Ovary (tissue), 9 donors: Measurements from ENCODE around the gene MAP2K6. TPM values are rescaled to one million over a fixed set of nuclear protein-coding genes. Genes with fewer than 3 reads are reported as not detected.

Experiments
- DNase-seq, 5 donors: peaks; one replicate each; pipeline ENCODE4 v3.0.0-alpha.2; 2019 to 2020
- H3K27ac ChIP-seq, 2 donors: fragments of 200-600 bp; one replicate each; pipeline versions ENCODE4 v1.5.1 to v1.8.0; 2019 to 2022
- H3K27me3 ChIP-seq: fragments of 200-600 bp; one replicate; pipeline ENCODE4 v1.8.0; 2022
- H3K36me3 ChIP-seq: fragments of 200-600 bp; sonication (generic); one replicate; pipeline ENCODE4 v1.5.1; 2019
- H3K4me1 ChIP-seq: one replicate; pipeline ENCODE4 v1.8.1; 2013; ENCODE audit warnings: mild to moderate bottlenecking, moderate library complexity; ENCODE audit not compliant: insufficient read depth
- H3K4me3 ChIP-seq: fragments of 200-600 bp; sonication (generic); one replicate; pipeline ENCODE4 v1.5.1; 2017
- H3K9me3 ChIP-seq, 2 donors: fragments of 200-600 bp in 1 of 2; sonication (generic) in 1 of 2; one replicate each; pipeline versions ENCODE4 v1.5.1 to v1.8.1; 2013 to 2019; ENCODE audit warnings: mild to moderate bottlenecking in 1 of 2, moderate library complexity in 1 of 2
- CTCF ChIP-seq, 3 donors: fragments of 450-650 bp in 2 of 3; fragments of 200-600 bp in 1 of 3; IDR thresholded peaks; one replicate each; pipeline versions ENCODE4 v1.5.1 to v1.8.0; 2016 to 2022; ENCODE audit warnings: antibody characterized with exemption in 3 of 3, mild to moderate bottlenecking in 1 of 3
- EP300 ChIP-seq: sonication (generic); formaldehyde crosslinking; IDR thresholded peaks from one replicate; pipeline ENCODE4 v1.6.1; 2017; ENCODE audit warnings: antibody characterized with exemption
- POLR2A ChIP-seq: fragments of 450-650 bp; IDR thresholded peaks from one replicate; pipeline ENCODE4 v1.6.1; 2017; ENCODE audit warnings: antibody characterized with exemption, mild to moderate bottlenecking, moderate library complexity
- WGBS, 3 donors: extraction: QIAGEN DNeasy Blood & Tissue Kit in 1 of 3; methylation state at CpG; one replicate each; pipeline versions ENCODE4 v1.1.5 to v1.1.7; 2013 to 2017; 5-methylcytosine and 5-hydroxymethylcytosine counted together
- intact Hi-C, 4 donors: fragments of 100-400 bp; cut with DNase I; formaldehyde crosslinking; loops; one replicate each; pipeline versions ENCODE4 v1.11.0 to v1.15.1; 2022 to 2023
- polyA plus RNA-seq, 2 donors: library from polyadenylated mRNA; stranded (reverse); fragments of 200-250 nt in 1 of 2; fragments of 350-450 nt in 1 of 2; fragmentation: Illumina TruSeq in 1 of 2; extraction: RNeasy Lipid Tissue Mini Kit (QIAGEN cat#74804) in 1 of 2; gene quantifications; one replicate each; pipeline ENCODE4 v1.2.3, GENCODE V29; 2013 to 2014
- total RNA-seq, 7 donors: library from RNA; depleted of rRNA in 2 of 7; stranded (reverse); fragments of >200 nt in 2 of 7; fragmentation: NEBNext Ultra II Directional in 3 of 7; extraction: Animal tissue kit (Norgen Biotek cat#: 25700) in 3 of 7; gene quantifications; one replicate each; pipeline versions ENCODE4 v1.1.0 to v1.2.4, GENCODE V29; 2016 to 2023
- donor health status: DM: no; HTN: no; CAD: no; lungs with moderate emphysema.
- donor health status: DM: no; HTN: no; CAD: no.
- donor health status: Bipolar disorder and iron deficiency.
- donor health status: DM: yes; HTN: yes; CAD: no.
- donor health status: DM: no; HTN: no; CAD: no.
- donor health status: DM: yes; HTN: yes; CAD: no.

The MAP2K6 gene
- total and polyA plus RNA-seq, 9 donors = 1.0 to 8.4 (median 3.5) TPM

- no peaks in the 10 kb centered on the region for H3K27me3 ChIP-seq
- peak in 1 of 5 donors; percentile 24 for DNase-seq
- intact Hi-C loops = loop anchor here in 1 of 4 donors (10.0 kb wide), 1 partner anchor 189 kb away; no protein-coding TSS in a partner anchor
- no peak for TF ChIP-seq POLR2A
- TF ChIP-seq CTCF (IDR thresholded peaks at IDR 0.05) = peak in 2 of 3 donors; percentile 42 to 61
- WGBS, 3 donors = 43 to 58% (median 48%) methylated on average over 7 of the region's 7 CpGs
- H3K4me3 ChIP-seq = no peak overlapping the region
- H3K9me3 ChIP-seq = no peaks in the 10 kb centered on the region
- H3K4me1 ChIP-seq = no peaks in the 10 kb centered on the region
- no peak overlapping the region for H3K27ac ChIP-seq
- no peaks in the 10 kb centered on the region for H3K36me3 ChIP-seq
Measured at GRCh38 chr17:69523244-69523861, 108.9 kb downstream of the MAP2K6 start.

- Histone ChIP-seq H3K9me3 (no peaks in the 10 kb centered on the region), H3K4me1 (no peaks in the 10 kb centered on the region), H3K36me3 (no peaks in the 10 kb centered on the region), H3K27ac (no peak overlapping the region), H3K27me3 (no peaks in the 10 kb centered on the region), H3K4me3 (no peak overlapping the region)
- TF ChIP-seq CTCF (IDR thresholded peaks at IDR 0.05) (no peak), EP300 (no peak), POLR2A (no peak)
- intact Hi-C loops = loop anchor here in 1 of 4 donors (10.0 kb wide), 1 partner anchor 190 kb away; no protein-coding TSS in a partner anchor
- 67 to 80% (median 69%) methylated on average over 4 of the region's 4 CpGs for WGBS, 3 donors
- DNase-seq = no peak
Measured at GRCh38 chr17:69524854-69525253, 110.4 kb downstream of the MAP2K6 start.

GRCh38 chr17:69525920-69526841 is 111.7 kb downstream of the MAP2K6 start:
- DNase-seq = peak in 1 of 5 donors; percentile 46
- no peak for TF ChIP-seq EP300
- peak; percentile 57 to 73 (median 66) for TF ChIP-seq CTCF (IDR thresholded peaks at IDR 0.05)
- intact Hi-C loops = loop anchor here in 1 of 4 donors (10.0 kb wide), 1 partner anchor 191 kb away; no protein-coding TSS in a partner anchor
- H3K4me1 ChIP-seq = no peaks in the 10 kb centered on the region
- H3K27ac ChIP-seq = no peak overlapping the region
- H3K9me3 ChIP-seq = no peaks in the 10 kb centered on the region
- no peak overlapping the region for H3K4me3 ChIP-seq
- 35 to 40% (median 38%) methylated on average over 9 of the region's 9 CpGs for WGBS, 3 donors
- no peaks in the 10 kb centered on the region for H3K36me3 ChIP-seq
- H3K27me3 ChIP-seq = no peaks in the 10 kb centered on the region

- Histone ChIP-seq H3K27ac (no peak overlapping the region), H3K36me3 (no peaks in the 10 kb centered on the region), H3K27me3 (no peaks in the 10 kb centered on the region), H3K4me3 (no peak overlapping the region), H3K4me1 (no peaks in the 10 kb centered on the region), H3K9me3 (no peaks in the 10 kb centered on the region)
- WGBS, 3 donors = 69 to 78% (median 72%) methylated on average over 5 of the region's 5 CpGs
- no peak for DNase-seq
- intact Hi-C loops = loop anchor here in 1 of 4 donors (10.0 kb wide), 1 partner anchor 193 kb away; no protein-coding TSS in a partner anchor
- TF ChIP-seq POLR2A (no peak), CTCF (IDR thresholded peaks at IDR 0.05) (no peak), EP300 (no peak)
Measured at GRCh38 chr17:69528035-69528434, 113.5 kb downstream of the MAP2K6 start.
